ENCODE results near the gene CACNG1.
A peak's percentile ranks its signal among the peaks of the same experiment; 100 is the strongest.
"Not testable (repeated sequence)": the region's sequence is repeated elsewhere in the genome, so short reads cannot be mapped to it uniquely, and the experiment has no call there.

Gene CACNG1

DNA sequence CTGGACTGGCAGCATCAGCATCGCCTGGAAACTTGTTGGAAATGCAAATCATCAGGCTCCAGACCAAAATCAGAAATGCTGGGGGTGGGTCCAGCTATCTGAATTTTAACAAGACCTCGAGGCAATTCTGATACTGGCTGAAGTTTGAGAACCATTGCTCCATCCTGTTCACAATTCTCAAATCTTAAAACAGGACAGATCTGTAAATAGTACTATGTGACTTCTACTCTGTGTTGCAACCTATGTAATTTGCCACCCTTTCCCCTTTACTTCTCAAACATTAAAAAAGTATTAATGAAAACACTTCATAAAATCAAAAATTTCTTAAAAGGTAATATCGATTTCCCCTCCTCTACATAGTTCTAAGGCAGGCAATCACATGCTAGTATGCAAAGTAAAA lies 28.5 kb downstream of the CACNG1 start:
- Mint-ChIP-seq H3K9me3 (ENCODE audit: low read depth) (no peaks in the 10 kb centered on the region), H3K27me3 (no peaks in the 10 kb centered on the region), H3K4me3 (no peak overlapping the region), H3K4me1 (ENCODE audit: low read depth) (no peaks in the 10 kb centered on the region), H3K27ac (no peak overlapping the region), H3K36me3 (peaks cover 15% of the 10 kb centered on the region)

DNA sequence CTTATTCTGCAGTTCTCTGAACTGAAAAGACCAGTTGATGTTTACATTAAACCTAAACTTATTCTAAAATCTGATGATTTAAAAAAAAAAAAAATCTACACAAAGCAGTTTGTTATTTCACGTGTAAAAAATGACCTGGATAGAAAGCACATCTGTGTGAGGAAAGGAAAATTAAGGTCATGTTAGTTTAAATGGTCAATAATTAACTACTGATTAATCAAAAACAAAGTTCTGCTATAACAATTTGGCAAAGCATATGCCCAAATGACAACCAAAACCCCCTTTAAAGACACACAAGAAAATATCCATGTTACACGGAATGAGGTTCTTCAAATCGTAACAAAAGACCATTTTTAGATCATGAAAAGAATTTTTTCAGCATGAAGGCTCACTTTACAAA lies 30.4 kb downstream of the CACNG1 start:
- Mint-ChIP-seq H3K27ac (no peak overlapping the region), H3K4me1 (ENCODE audit: low read depth) (no peaks in the 10 kb centered on the region), H3K27me3 (no peaks in the 10 kb centered on the region), H3K36me3 (peaks cover 13% of the 10 kb centered on the region), H3K4me3 (no peak overlapping the region), H3K9me3 (ENCODE audit: low read depth) (no peaks in the 10 kb centered on the region)

- H3K4me3 Mint-ChIP-seq = no peak overlapping the region
- no peaks in the 10 kb centered on the region for H3K9me3 Mint-ChIP-seq (ENCODE audit: low read depth)
- H3K27ac Mint-ChIP-seq = peak overlapping the region; percentile 0
- no peaks in the 10 kb centered on the region for H3K27me3 Mint-ChIP-seq
- peaks cover 9% of the 10 kb centered on the region for H3K4me1 Mint-ChIP-seq (ENCODE audit: low read depth)
- peaks cover 11% of the 10 kb centered on the region for H3K36me3 Mint-ChIP-seq
These were observed 31.9 kb downstream of the CACNG1 start for GRCh38 chr17:67076290-67076689.

GRCh38 chr17:67078292-67078691 lies 33.9 kb downstream of the CACNG1 start:
- Mint-ChIP-seq H3K36me3 (peaks cover 7% of the 10 kb centered on the region), H3K4me3 (no peak overlapping the region), H3K4me1 (ENCODE audit: low read depth) (peaks cover 21% of the 10 kb centered on the region), H3K27ac (no peak overlapping the region), H3K27me3 (no peaks in the 10 kb centered on the region), H3K9me3 (ENCODE audit: low read depth) (no peaks in the 10 kb centered on the region)

DNA sequence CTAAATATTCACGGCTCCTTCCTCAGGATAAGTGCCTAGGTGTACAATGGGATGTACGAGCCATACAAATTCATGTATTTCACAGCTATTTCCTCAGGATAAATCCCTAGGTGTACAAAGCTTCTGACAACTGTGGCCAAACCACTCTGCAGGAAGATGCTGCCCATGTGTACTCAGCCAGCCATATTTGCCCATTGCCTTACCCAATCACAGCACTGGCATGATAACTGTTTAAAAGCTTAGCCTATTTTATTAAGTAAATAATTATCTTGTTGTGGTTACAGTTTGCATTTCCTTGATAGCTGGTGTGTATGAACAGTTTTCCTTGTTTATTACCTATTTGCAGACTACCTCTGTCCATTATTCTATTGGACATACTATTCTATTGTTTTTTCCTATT lies 35.1 kb downstream of the CACNG1 start:
- no peak overlapping the region for H3K4me3 Mint-ChIP-seq
- peaks cover 25% of the 10 kb centered on the region for H3K4me1 Mint-ChIP-seq (ENCODE audit: low read depth)
- no peak overlapping the region for H3K27ac Mint-ChIP-seq
- H3K9me3 Mint-ChIP-seq (ENCODE audit: low read depth) = no peaks in the 10 kb centered on the region
- peaks cover 3% of the 10 kb centered on the region for H3K36me3 Mint-ChIP-seq
- H3K27me3 Mint-ChIP-seq = no peaks in the 10 kb centered on the region

DNA sequence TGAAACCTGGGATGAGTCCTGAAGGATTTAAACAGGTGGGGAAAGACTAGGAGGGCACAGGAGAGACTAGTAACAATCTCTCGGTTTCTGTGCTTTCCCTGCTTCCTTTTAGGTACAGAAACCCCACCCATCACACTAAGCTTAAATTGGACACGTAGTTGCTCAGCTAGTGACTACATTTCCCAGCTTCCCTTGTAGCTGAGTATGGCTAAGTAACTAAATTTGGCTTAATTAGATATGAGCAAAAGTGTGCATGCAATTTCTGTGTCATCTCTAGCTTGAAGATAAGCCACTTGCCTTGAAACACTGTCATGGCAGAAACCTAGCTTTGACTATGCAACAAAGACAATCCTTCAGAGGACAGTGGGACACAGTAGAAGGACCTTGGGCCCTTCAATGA lies 36.5 kb downstream of the CACNG1 start:
- H3K4me3 Mint-ChIP-seq = no peak overlapping the region
- H3K27ac Mint-ChIP-seq = peak overlapping the region; percentile 50
- H3K4me1 Mint-ChIP-seq (ENCODE audit: low read depth) = peaks cover 25% of the 10 kb centered on the region
- H3K9me3 Mint-ChIP-seq (ENCODE audit: low read depth) = no peaks in the 10 kb centered on the region
- H3K36me3 Mint-ChIP-seq = peaks cover 3% of the 10 kb centered on the region
- H3K27me3 Mint-ChIP-seq = no peaks in the 10 kb centered on the region

DNA sequence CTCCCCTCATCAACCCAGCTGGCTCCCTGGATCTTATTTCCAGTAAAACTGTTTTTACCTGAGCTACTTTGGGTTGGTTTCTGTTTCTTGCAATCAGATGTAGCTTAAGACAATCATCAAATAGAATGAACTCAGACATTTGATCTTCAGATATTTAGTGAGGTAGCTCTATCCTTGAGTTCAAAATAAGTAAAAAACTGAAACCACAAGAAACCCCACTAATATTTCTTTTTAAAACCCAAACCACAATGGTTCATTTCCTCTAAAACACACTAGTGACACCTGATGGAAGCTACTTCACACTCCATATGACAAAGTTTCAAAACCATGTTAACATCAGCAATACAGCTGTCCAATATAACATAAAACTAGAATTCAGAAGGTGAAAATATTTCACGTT lies 37.8 kb downstream of the CACNG1 start:
- Mint-ChIP-seq H3K4me3 (peak overlapping the region; percentile 3), H3K4me1 (ENCODE audit: low read depth) (peaks cover 25% of the 10 kb centered on the region), H3K27ac (peak overlapping the region; percentile 68), H3K27me3 (no peaks in the 10 kb centered on the region), H3K36me3 (no peaks in the 10 kb centered on the region), H3K9me3 (ENCODE audit: low read depth) (no peaks in the 10 kb centered on the region)

GRCh38 chr17:67085406-67085805 lies 41.1 kb downstream of the CACNG1 start:
- H3K27ac Mint-ChIP-seq = no peak overlapping the region
- H3K36me3 Mint-ChIP-seq = peaks cover 5% of the 10 kb centered on the region
- H3K9me3 Mint-ChIP-seq (ENCODE audit: low read depth) = no peaks in the 10 kb centered on the region
- H3K4me3 Mint-ChIP-seq = no peak overlapping the region
- peaks cover 32% of the 10 kb centered on the region for H3K4me1 Mint-ChIP-seq (ENCODE audit: low read depth)
- H3K27me3 Mint-ChIP-seq = no peaks in the 10 kb centered on the region

- peaks cover 8% of the 10 kb centered on the region for H3K36me3 Mint-ChIP-seq
- H3K27ac Mint-ChIP-seq = no peak overlapping the region
- H3K27me3 Mint-ChIP-seq = no peaks in the 10 kb centered on the region
- no peak overlapping the region for H3K4me3 Mint-ChIP-seq
- H3K9me3 Mint-ChIP-seq (ENCODE audit: low read depth) = no peaks in the 10 kb centered on the region
- H3K4me1 Mint-ChIP-seq (ENCODE audit: low read depth) = peaks cover 18% of the 10 kb centered on the region
These were observed 44.3 kb downstream of the CACNG1 start for GRCh38 chr17:67088639-67089038.

DNA sequence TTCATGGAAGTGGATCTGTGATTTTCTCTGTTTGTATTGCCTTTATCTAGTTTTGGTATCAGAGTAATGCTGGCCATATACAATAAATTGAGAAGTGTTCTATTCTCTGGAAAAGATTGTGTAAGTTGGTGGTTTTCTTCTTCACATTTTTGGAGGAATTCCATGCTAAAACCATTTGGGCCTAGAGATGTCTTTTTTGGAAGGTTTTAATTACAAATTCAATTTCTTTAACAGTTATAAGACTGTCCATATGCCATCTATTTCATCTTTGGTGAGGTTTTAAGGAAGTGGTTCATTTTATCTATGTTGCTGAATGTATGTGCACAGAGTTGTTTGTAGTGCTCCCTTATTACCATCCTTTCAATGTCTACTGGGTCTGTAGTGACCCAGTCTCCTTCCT lies 46.0 kb downstream of the CACNG1 start:
- H3K4me3 Mint-ChIP-seq = no peak overlapping the region
- peaks cover 8% of the 10 kb centered on the region for H3K36me3 Mint-ChIP-seq
- H3K27ac Mint-ChIP-seq = no peak overlapping the region
- no peaks in the 10 kb centered on the region for H3K27me3 Mint-ChIP-seq
- peaks cover 22% of the 10 kb centered on the region for H3K4me1 Mint-ChIP-seq (ENCODE audit: low read depth)
- no peaks in the 10 kb centered on the region for H3K9me3 Mint-ChIP-seq (ENCODE audit: low read depth)

GRCh38 chr17:67092291-67092690 lies 47.9 kb downstream of the CACNG1 start:
- peaks cover 8% of the 10 kb centered on the region for H3K36me3 Mint-ChIP-seq
- H3K4me1 Mint-ChIP-seq (ENCODE audit: low read depth) = peaks cover 32% of the 10 kb centered on the region
- no peak overlapping the region for H3K27ac Mint-ChIP-seq
- no peaks in the 10 kb centered on the region for H3K9me3 Mint-ChIP-seq (ENCODE audit: low read depth)
- H3K4me3 Mint-ChIP-seq = no peak overlapping the region
- no peaks in the 10 kb centered on the region for H3K27me3 Mint-ChIP-seq

- H3K9me3 Mint-ChIP-seq (ENCODE audit: low read depth); H3K27me3 Mint-ChIP-seq; H3K4me3 Mint-ChIP-seq; H3K36me3 Mint-ChIP-seq; H3K27ac Mint-ChIP-seq: not testable (repeated sequence)
- H3K4me1 Mint-ChIP-seq (ENCODE audit: low read depth) = peaks cover 34% of the 10 kb centered on the region
These were observed 48.4 kb downstream of the CACNG1 start for GRCh38 chr17:67092710-67093109.

GRCh38 chr17:67093348-67093747 lies 49.0 kb downstream of the CACNG1 start:
- Mint-ChIP-seq H3K27ac (no peak overlapping the region), H3K4me1 (ENCODE audit: low read depth) (peaks cover 38% of the 10 kb centered on the region), H3K27me3 (no peaks in the 10 kb centered on the region), H3K4me3 (no peak overlapping the region), H3K9me3 (ENCODE audit: low read depth) (no peaks in the 10 kb centered on the region), H3K36me3 (peaks cover 11% of the 10 kb centered on the region)

GRCh38 chr17:67095291-67095690 lies 50.9 kb downstream of the CACNG1 start:
- not testable (repeated sequence) for H3K36me3 Mint-ChIP-seq; H3K27me3 Mint-ChIP-seq; H3K27ac Mint-ChIP-seq; H3K4me3 Mint-ChIP-seq; H3K9me3 Mint-ChIP-seq (ENCODE audit: low read depth)
- H3K4me1 Mint-ChIP-seq (ENCODE audit: low read depth) = peaks cover 34% of the 10 kb centered on the region

- H3K27ac Mint-ChIP-seq = no peak overlapping the region
- no peak overlapping the region for H3K4me3 Mint-ChIP-seq
- H3K9me3 Mint-ChIP-seq (ENCODE audit: low read depth) = no peaks in the 10 kb centered on the region
- H3K4me1 Mint-ChIP-seq (ENCODE audit: low read depth) = peaks cover 36% of the 10 kb centered on the region
- no peaks in the 10 kb centered on the region for H3K27me3 Mint-ChIP-seq
- peaks cover 5% of the 10 kb centered on the region for H3K36me3 Mint-ChIP-seq
These were observed 51.4 kb downstream of the CACNG1 start for GRCh38 chr17:67095803-67096202.

DNA sequence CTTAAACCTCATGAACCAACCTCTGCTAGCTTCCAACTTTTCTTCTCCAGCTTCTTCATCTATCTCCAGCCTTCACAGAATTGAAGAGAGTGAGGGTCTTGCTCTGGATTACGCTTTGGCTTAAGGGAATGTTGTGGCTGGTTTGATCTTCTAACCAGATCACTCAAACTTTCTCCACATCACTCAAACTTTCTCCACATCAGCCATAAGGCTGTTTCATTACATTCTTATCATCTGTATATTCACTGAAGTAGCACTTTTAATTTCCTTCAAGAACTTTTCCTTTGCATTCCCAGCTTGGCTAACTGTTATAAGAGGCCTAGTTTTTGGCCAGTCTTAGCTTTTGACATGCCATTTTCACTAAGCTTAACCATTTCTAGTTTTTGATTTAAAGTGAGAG lies 52.3 kb downstream of the CACNG1 start:
- peaks cover 9% of the 10 kb centered on the region for H3K36me3 Mint-ChIP-seq

GRCh38 chr17:67098006-67098405 lies 53.7 kb downstream of the CACNG1 start:
- H3K4me3 Mint-ChIP-seq = no peak overlapping the region
- H3K27me3 Mint-ChIP-seq = no peaks in the 10 kb centered on the region
- H3K27ac Mint-ChIP-seq = no peak overlapping the region
- H3K4me1 Mint-ChIP-seq (ENCODE audit: low read depth) = peaks cover 45% of the 10 kb centered on the region
- H3K9me3 Mint-ChIP-seq (ENCODE audit: low read depth) = no peaks in the 10 kb centered on the region
- peaks cover 11% of the 10 kb centered on the region for H3K36me3 Mint-ChIP-seq

More for the DNA sequence above, 52.3 kb downstream of the CACNG1 start:
- Mint-ChIP-seq H3K27ac (no peak overlapping the region), H3K4me3 (no peak overlapping the region), H3K4me1 (ENCODE audit: low read depth) (peaks cover 41% of the 10 kb centered on the region), H3K9me3 (ENCODE audit: low read depth) (no peaks in the 10 kb centered on the region), H3K27me3 (no peaks in the 10 kb centered on the region)
